Spleen (tissue), 7 donors: ENCODE data around the gene MECP2.

Experiments used
- CTCF ChIP-seq, 11 experiments: fragments of 200-600 bp in 7 of 11; fragments of 450-650 bp in 4 of 11; sonication (generic) in 4 of 11; IDR thresholded peaks in 8 of 11; conservative IDR thresholded peaks in 3 of 11; 1 replicate in 7 of 11; 2 replicates in 4 of 11; pipeline versions ENCODE4 v1.4.0 to v1.8.0; 2016 to 2021; ENCODE audit warnings: antibody characterized with exemption in 11 of 11, inconsistent platforms in 4 of 11, mild to moderate bottlenecking in 1 of 11
- POLR2A ChIP-seq, 3 donors: fragments of 450-650 bp; IDR thresholded peaks; one replicate each; pipeline ENCODE4 v1.5.1; 2017; ENCODE audit warnings: antibody characterized with exemption in 3 of 3, mild to moderate bottlenecking in 1 of 3
- donor health status: DM: no; HTN: no; CAD: no; lungs with moderate emphysema.
- donor health status: DM: no; HTN: no; CAD: no.
- donor health status: DM: no; HTN: no; CAD: no.

GRCh38 chrX:154135458-154136229, 38.1 kb upstream of the MECP2 start:
- no peak for TF ChIP-seq CTCF (IDR thresholded peaks at IDR 0.05 in 8 of 11, conservative IDR thresholded peaks at IDR 0.05 in 3 of 11)
- no peak for TF ChIP-seq POLR2A (IDR thresholded peaks at IDR 0.05)
